GM15510 (cell line): Measurements from ENCODE around the gene FAM131C.

ENCODE experiments used
- POLR2A ChIP-seq: IDR thresholded peaks from 3 replicates; pipeline ENCODE4 v1.6.1; 2011; ENCODE audit warnings: borderline replicate concordance; ENCODE audit not compliant: insufficient read length; ENCODE audit errors: extremely low read depth

The FAM131C gene

GRCh38 chr1:16088351-16088911 is 15.0 kb upstream of the FAM131C start:
- TF ChIP-seq POLR2A: no peak

DNA sequence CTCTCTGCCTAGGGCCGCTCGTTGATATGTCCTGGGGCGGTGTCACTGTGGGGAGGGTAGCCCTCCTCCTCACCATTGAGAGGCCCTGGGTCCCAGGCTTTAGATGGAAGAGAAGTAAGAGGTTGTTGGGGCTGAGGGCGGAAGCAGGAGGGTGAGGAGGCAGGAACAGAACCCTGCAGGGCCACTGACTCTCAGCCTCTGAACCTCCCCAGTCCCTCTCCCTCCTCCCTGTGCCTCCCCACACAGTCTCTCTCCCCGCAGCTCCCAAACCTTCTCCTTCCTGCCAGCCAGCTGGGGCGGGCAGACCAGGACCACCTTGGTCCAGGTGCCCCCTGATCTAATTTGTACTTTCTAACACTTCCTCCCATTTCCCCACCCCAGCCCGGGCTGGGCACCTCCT is 14.3 kb upstream of the FAM131C start:
- no peak for TF ChIP-seq POLR2A

DNA sequence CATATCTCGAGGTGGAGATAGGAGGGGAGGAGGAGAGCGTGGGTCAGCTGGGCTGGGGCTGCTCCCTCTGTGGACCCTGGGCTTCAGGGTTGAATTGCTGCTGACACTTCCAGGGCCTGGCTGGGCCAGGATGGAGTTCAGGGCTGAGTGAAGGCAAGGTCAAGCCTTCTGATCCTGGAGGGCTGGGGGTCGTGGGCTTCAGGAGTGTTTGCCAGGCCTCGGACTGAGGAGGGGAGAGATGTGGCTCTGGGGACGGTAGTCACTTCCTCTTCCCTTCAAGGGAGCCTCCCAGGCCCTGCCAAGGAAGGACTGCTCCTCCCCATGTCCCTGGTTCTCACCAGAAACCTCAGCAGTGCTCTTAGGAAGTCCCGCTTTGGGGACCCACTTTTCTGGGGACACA is 12.1 kb upstream of the FAM131C start:
- TF ChIP-seq POLR2A: no peak

DNA sequence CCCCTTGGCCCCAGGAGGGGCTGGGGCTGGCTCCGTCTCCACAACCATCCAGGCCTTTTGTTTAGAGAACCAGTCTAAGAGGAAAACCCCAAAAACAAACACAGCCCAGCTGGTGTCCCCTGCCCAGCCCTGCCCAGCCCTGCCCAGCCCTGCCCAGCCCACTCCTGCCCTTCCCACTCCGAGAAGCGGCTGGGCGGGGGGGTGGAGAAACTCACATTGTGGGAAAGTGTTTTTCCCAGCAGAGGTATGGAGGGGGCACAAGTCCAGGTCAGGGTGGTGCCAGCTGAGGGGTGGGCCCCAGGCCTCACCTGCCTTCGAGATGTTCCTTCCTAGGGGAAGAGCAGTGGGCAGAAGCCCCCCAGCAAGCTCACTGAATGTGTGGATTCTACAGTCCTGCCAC is 10.0 kb upstream of the FAM131C start:
- no peak for TF ChIP-seq POLR2A

- no peak for TF ChIP-seq POLR2A
Measured at GRCh38 chr1:16082283-16083038, 9.0 kb upstream of the FAM131C start.

DNA sequence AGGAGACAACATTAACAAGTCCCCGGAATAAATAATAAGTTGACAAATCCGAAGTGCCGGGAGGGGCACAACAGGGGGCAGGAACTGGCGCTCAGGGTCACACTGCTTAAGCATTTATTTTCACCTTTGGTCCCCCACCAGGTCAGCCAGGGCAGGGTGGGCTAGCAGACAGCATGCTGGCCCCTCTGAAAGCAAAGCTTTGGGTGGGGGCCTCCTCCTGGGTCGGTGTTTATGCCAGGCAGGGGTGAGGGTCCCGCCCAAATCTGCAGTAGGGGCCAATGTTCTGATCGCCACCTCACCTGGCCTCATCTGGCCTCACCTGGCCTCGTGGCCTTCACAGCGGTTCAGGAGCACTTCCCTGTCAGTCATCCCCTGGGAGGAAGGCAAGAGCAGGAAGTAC is 8.2 kb upstream of the FAM131C start:
- no peak for TF ChIP-seq POLR2A

GRCh38 chr1:16080422-16081150 is 7.1 kb upstream of the FAM131C start:
- no peak for TF ChIP-seq POLR2A

DNA sequence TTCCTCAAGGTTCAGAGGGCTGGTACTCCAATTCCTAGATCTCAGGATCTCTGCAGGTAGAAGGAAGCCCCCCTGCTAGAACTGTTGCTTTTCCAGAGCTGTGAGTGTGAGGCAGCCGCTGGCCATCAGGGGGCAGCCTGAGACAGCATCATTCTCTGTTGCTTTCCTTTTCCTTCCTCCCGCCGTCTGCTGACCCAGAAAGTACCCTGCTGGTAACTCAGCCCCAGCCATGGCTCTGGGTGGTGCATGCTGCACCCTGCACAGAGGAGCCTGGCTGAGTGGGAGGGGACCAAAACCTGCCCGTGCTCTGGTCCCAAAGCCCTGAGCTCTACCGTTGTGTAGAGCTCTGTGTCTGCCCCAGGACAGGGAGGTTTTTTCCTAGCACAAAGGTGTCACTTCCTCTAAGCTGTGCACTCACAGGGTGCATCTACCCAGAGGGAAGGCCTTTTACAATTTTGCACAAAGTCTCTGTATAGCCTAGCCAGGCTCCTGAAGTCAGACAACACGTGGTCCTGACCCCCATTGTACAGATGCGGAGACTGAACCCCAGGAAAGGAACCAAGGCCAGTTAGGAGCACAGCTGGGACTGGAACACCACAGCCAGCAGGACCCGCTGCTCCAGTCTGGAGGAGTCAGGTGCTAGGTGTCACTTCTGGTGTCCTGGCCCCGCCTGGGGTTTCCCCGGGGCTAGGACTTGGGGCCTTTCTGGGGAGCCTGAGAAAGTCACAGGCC is 5.6 kb upstream of the FAM131C start:
- no peak for TF ChIP-seq POLR2A

- TF ChIP-seq POLR2A: no peak
Measured at GRCh38 chr1:16077406-16078245, 4.2 kb upstream of the FAM131C start.

GRCh38 chr1:16076865-16077238 is 3.4 kb upstream of the FAM131C start:
- no peak for TF ChIP-seq POLR2A

- no peak for TF ChIP-seq POLR2A
Measured at GRCh38 chr1:16076031-16076864, 2.8 kb upstream of the FAM131C start.

DNA sequence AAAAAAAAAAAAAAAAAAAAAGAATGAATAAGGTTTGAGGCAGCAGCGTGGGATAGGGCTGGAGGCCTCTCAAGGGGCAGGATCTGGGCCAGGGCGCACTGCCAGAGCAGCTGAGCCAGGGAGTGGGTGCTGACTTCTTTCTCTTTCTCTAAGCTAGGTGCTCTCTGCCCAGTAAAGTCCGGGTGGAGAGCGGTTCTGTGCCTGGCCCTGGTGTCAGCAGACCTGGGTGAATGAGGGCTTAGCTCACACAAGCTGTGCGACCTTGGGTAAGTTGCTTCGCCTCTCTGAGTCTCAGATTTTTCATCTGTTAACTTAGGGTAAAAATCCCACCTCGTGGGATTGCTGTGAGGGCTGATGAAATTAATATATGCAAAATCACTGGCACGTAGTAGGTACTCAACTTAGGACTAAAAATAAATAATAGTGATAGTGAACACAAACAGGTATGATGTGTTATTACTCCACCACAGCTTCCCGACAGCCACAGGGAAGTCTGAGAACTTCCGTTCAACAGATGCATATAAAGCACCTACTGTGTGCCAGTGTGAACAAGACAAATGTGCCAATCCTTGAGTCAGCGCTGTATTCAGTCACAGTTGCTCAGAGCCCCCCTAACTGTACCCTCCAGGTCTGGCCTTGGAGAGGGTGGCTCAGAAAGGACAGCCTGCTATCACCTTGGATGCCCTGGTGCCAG is 2.0 kb upstream of the FAM131C start:
- no peak for TF ChIP-seq POLR2A

- TF ChIP-seq POLR2A: no peak
Measured at GRCh38 chr1:16074217-16074616, 766 bp upstream of the FAM131C start.

DNA sequence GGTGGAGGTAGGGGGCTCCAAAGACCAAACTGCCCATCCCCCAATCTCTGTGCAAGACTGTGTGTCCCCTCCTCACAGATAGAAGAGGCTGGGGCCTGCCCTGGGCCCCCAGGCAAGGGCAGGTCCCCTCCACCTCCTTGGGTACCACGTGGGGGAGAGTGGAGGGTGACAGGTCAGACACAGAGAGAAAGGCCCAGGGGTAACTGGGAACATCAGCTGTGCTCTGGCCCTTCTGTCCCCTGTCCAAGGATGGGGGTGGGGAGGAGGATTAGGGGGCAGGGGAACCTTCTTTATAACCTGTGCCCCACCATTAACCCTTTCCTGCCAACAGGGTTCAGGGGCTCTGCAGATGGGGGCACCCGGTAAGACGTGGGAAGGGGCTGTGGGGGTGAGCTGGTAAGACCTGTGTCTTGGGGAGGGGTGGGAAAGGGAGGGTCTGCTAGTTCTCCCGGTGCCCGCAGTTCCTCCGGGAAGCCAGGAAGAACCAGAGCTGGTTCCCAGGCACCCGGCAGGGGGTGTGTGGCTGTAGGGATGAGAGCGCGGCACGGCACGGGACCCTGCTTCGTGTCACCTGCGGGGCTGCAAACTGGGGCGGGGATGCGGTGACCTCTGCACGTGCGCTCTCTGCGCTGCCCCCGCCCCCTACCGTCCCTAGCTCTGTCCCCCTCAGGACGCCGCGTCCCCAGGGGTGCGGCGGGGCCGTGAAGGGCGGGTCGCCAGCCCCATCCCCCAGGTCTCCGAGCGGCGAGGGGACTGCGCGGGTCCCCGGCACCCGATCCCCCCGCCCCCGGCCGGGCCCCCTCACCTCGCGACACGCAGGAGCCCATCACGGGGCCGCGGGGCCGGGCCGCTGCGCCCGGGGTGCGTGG is 601 bp downstream of the FAM131C start:
- TF ChIP-seq POLR2A: no peak
